ENCODE data around the gene INIP. TPM values are rescaled to one million over a fixed set of nuclear protein-coding genes. Genes with fewer than 3 reads are reported as not detected.

INIP gene
- total and polyA plus RNA-seq, 12 donors = 4.5 to 18.9 (median 11.9) TPM

- H3K27ac ChIP-seq = peak overlapping the region in 3 of 10 donors; percentile 20 to 81 (median 58)
- peaks cover 16 to 80% (median 45%) of the 10 kb centered on the region in 9 donors for H3K4me1 ChIP-seq
- no peaks in the 10 kb centered on the region for H3K9me3 ChIP-seq
- no peak overlapping the region for H3K4me3 ChIP-seq
- ATAC-seq = no peak
- intact Hi-C loops (cut with DNase I) = no loop called here
- H3K27me3 ChIP-seq = no peaks in the 10 kb centered on the region
- H3K36me3 ChIP-seq = no peaks in the 10 kb centered on the region
- 72 to 76% methylated on average over 3 of the region's 3 CpGs for WGBS, 2 donors
- no peak for TF ChIP-seq CTCF (IDR thresholded peaks at IDR 0.05)
- no peak for DNase-seq
Measured at GRCh38 chr9:112754578-112754977, 36.7 kb upstream of the INIP start.

GRCh38 chr9:112753725-112754124 lies 35.8 kb upstream of the INIP start:
- ATAC-seq = no peak
- Histone ChIP-seq H3K27me3 (no peaks in the 10 kb centered on the region), H3K4me1 (peaks cover 16 to 86% (median 46%) of the 10 kb centered on the region in 9 donors), H3K27ac (no peak overlapping the region), H3K4me3 (no peak overlapping the region), H3K9me3 (no peaks in the 10 kb centered on the region), H3K36me3 (no peaks in the 10 kb centered on the region)
- intact Hi-C loops (cut with DNase I) = no loop called here
- no peak for TF ChIP-seq CTCF (IDR thresholded peaks at IDR 0.05)
- no peak for DNase-seq
- WGBS, 2 donors = 81 to 83% methylated on average over 2 of the region's 2 CpGs

- no peak for TF ChIP-seq CTCF (IDR thresholded peaks at IDR 0.05)
- WGBS, 2 donors = 82 to 83% methylated on average over 6 of the region's 6 CpGs
- H3K27ac ChIP-seq = no peak overlapping the region
- H3K4me3 ChIP-seq = peak overlapping the region in 1 of 10 donors; percentile 99
- H3K9me3 ChIP-seq = no peaks in the 10 kb centered on the region
- intact Hi-C loops (cut with DNase I) = no loop called here
- no peak for DNase-seq
- no peaks in the 10 kb centered on the region for H3K36me3 ChIP-seq
- no peak for ATAC-seq
- H3K27me3 ChIP-seq = no peaks in the 10 kb centered on the region
- peaks cover 16 to 79% (median 46%) of the 10 kb centered on the region in 9 donors for H3K4me1 ChIP-seq
Measured at GRCh38 chr9:112752334-112753125, 34.6 kb upstream of the INIP start.

- DNase-seq (peak; percentile 21 to 42), ATAC-seq (peak; percentile 5 to 37 (median 30))
- Histone ChIP-seq H3K27me3 (no peaks in the 10 kb centered on the region), H3K9me3 (no peaks in the 10 kb centered on the region), H3K4me1 (peaks cover 16 to 68% (median 40%) of the 10 kb centered on the region in 9 donors), H3K27ac (peak overlapping the region in 9 of 10 donors; percentile 74 to 92 (median 81)), H3K4me3 (peak overlapping the region; percentile 73 to 100 (median 96)), H3K36me3 (no peaks in the 10 kb centered on the region)
- TF ChIP-seq CTCF (IDR thresholded peaks at IDR 0.05) = no peak
- intact Hi-C loops (cut with DNase I) = loop anchor here in 3 of 10 donors (2.0 kb wide), 2 partner anchors 32 to 68 kb away; partner anchors contain the start of gene INIP (in 2 of the 3)
- 0% methylated on average over 46 to 49 of the region's 49 CpGs for WGBS, 2 donors
Measured at GRCh38 chr9:112751056-112751795, 33.3 kb upstream of the INIP start.

Data from heart right ventricle (tissue), 16 donors.